Omental fat pad (tissue), 4 donors: ENCODE results near the gene FAM193A. TPM values are rescaled to one million over a fixed set of nuclear protein-coding genes. Genes with fewer than 3 reads are reported as not detected.
"Not testable (repeated sequence)": the region's sequence is repeated elsewhere in the genome, so short reads cannot be mapped to it uniquely, and the experiment has no call there.

ENCODE experiments used
- ATAC-seq: fragments of 150-250 bp; one replicate; pipeline ENCODE4 v1.9.1; 2016; ENCODE audit warnings: mild to moderate bottlenecking, moderate library complexity; ENCODE audit not compliant: low FRiP score
- DNase-seq: peaks from one replicate; pipeline ENCODE4 v3.0.0-alpha.2; 2019; ENCODE audit warnings: low spot score
- total RNA-seq, 4 donors: library from RNA; depleted of rRNA; stranded (reverse); fragments of >200 nt; gene quantifications; one replicate each; pipeline ENCODE4 v1.1.0, GENCODE V29; 2016
- TF ChIP-seq, protein P1 (sequence below), 3 donors: fragments of 450-650 bp; IDR thresholded peaks; one replicate each; pipeline ENCODE4 v1.5.1; 2016 to 2017; ENCODE audit warnings: antibody characterized with exemption in 3 of 3, mild to moderate bottlenecking in 3 of 3, moderate library complexity in 2 of 3

FAM193A gene
- total RNA-seq, 4 donors from 2014 or later: 16.7 to 30.1 (median 24.9) TPM

DNA sequence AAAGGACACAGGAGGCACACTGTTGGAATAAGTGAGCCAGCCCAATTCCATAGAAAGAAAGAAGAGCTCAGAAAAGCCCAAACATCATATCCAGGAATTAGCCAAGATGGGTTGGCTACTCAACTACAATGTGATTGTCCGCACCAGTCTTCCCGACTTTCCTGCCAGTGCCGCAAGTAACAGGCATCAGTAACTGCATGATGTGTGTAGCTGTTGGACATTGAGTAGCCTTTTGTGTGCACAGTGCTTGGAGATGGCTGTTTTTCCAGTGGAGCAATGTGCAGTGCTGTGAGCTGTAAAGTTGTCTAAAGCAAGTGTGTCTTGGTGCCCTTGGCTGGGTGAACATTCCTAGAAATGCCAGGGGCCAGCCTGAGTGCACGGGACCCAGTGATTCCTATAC lies 29.2 kb upstream of the FAM193A start:
- TF ChIP-seq, protein P1, sequence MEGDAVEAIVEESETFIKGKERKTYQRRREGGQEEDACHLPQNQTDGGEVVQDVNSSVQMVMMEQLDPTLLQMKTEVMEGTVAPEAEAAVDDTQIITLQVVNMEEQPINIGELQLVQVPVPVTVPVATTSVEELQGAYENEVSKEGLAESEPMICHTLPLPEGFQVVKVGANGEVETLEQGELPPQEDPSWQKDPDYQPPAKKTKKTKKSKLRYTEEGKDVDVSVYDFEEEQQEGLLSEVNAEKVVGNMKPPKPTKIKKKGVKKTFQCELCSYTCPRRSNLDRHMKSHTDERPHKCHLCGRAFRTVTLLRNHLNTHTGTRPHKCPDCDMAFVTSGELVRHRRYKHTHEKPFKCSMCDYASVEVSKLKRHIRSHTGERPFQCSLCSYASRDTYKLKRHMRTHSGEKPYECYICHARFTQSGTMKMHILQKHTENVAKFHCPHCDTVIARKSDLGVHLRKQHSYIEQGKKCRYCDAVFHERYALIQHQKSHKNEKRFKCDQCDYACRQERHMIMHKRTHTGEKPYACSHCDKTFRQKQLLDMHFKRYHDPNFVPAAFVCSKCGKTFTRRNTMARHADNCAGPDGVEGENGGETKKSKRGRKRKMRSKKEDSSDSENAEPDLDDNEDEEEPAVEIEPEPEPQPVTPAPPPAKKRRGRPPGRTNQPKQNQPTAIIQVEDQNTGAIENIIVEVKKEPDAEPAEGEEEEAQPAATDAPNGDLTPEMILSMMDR (IDR thresholded peaks at IDR 0.05): no peak
- no peak for ATAC-seq

DNA sequence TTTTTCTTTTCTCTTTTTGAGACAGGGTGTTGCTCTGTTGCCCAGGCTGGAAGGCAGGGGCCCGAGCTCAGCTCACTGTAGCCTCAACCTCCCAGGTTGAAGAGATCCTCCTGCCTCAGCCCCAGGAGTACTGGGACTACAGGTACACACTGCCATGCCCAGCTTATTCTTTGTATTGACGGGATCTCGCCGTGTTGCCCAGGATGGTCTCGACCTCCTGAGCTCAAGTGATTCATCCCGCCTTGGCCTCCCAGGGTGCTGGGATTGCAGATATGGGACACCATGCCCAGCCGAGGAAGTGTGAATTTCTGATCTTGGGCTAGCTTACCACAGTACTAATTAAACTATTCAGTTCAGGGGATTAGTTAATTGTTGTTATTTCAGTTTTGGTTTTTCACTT lies 28.6 kb upstream of the FAM193A start:
- DNase-seq: no peak
- ATAC-seq: no peak
- TF ChIP-seq, protein P1 (IDR thresholded peaks at IDR 0.05): no peak

More for the DNA sequence above, 29.2 kb upstream of the FAM193A start:
- no peak for DNase-seq

DNA sequence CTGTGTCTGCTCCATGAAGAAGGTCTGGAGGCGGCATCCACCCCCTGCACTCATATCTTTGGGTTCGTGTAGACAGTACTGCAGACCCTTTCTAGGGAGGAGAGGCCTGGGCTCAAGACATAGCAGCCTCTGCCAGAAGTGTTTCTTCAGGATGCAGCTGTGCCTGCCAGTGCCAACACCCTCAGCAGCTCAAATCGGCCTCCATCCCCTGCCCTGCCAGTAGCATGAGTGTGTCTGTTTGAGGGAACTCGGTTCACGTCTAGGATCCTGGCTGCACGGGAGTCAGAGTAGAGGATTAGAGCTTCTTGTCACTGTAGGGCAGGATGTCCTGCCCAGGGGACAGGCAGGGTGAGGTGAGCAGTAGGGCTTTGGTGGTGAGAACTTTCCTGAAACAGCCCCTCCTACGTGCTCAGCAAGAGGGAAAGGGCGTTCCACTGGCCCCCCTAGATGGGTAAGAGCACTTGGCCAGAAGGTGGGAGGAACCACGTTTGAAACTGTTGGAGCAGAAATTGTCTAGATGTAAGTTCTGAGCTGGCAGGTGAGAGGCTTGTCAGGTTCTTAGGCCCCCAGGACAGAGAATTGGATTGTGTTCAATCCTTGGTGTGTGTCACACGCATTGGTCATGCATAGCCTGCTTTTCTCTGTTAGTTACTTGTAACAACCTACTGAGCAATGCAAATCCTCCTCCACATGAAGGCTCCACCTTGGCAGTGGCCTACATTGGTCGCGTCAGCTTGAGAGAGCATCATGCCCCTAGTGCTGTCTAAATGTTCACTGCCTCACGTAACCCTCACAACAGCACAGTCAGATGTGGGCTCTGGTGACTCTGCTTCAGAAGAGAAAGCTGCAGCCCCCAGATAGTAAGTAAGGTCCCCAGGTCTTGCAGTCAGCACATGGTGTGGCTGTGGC lies 25.8 kb upstream of the FAM193A start:
- TF ChIP-seq, protein P1 (IDR thresholded peaks at IDR 0.05): no peak
- ATAC-seq: peak; percentile 20
- DNase-seq: no peak

DNA sequence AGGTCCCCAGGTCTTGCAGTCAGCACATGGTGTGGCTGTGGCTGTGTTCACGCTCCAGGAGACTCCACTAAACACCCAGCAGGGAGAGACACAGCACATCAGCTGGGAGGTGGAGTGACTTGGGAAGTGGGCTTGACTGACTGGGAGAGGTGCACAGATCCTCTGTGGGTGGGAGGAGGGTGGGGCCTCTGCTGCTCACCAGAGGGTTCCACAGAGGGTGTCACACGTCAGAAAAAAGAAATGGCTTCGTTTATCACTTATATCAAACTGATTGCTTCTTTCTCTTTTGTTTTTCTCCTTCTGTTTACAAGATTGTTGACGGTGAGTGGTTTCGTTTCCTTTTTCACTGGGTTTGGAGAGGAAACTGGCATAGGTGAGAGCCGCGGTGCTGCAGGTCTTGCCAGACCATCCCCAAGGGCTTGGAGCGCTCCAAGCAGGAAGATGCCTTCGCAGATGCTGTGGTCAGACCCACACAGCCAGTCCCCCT lies 24.8 kb upstream of the FAM193A start:
- ATAC-seq: no peak
- no peak for DNase-seq
- TF ChIP-seq, protein P1 (IDR thresholded peaks at IDR 0.05): no peak

DNA sequence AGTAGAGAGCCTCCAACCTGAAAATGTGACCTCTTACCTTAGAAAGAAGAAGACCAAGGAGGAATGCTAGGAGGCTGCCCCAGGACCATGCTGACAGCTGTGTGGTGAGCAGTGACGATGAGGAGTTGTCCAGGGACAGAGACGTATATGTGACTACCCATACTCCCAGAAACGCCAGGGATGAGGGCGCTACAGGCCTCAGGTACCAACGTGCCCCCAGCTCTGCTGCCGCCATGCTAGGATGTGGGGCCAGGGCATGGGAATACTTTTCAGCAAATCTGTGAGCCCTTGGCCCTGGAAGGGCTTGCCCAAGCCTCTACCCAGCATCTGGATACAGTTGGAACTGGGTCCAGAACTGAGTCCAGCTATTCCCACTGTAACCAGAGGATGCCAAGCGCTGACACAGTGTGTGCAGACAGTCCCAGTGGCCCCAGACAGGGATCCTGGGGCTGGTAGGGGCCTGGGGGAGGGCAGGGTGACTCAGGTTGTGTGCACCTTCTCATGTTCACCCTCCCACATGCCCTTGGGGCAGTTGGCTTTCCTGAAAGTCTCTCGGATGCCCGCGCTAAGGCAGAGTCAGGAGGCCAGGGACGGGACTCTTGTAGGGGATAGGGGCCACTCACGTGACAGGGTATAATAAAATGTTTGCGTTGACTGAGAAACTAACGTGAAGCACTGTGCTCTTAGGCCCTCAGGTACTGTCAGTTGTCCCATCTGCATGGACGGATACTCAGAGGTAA lies 23.9 kb upstream of the FAM193A start:
- ATAC-seq: no peak
- no peak for DNase-seq
- TF ChIP-seq, protein P1 (IDR thresholded peaks at IDR 0.05): no peak

DNA sequence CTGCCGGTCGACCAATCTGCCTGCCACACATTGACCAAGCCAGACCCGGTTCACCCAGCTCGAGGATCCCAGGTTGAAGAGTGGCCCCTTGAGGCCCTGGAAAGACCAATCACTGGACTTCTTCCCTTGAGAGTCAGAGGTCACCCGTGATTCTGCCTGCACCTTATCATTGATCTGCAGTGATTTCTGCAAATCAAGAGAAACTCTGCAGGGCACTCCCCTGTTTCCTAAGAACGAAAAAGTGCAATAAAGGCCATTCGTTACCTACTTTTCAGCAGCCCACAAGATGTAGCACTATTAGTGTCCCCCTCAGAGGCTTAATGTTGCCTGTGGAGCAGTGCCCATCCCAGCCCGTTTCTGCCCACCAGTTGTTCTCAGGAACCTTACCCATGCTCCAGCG lies 22.3 kb upstream of the FAM193A start:
- ATAC-seq, DNase-seq: not testable (repeated sequence)

DNA sequence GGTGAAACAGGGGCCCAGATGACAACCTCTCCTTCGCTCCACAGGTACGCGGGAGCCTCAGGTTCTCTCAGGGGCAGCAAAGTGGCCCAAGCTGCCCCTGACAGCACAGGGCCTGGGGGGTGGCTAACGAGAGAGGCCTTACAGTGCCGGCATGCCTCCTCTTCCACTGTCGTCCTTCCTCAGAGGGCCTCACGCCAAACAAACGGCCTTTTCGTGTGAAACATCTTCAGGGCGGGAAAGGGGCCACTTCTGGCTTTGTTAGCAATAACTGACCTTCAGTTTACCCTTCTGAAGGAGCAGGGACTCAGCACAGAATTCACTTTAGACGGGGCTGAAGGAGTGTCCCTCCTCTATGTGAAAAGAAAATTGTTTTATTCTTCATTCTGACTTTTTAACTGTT lies 21.5 kb upstream of the FAM193A start:
- not testable (repeated sequence) for ATAC-seq, DNase-seq
